CD14-positive monocyte (primary cell): ENCODE results near the gene PLCD3. TPM values are rescaled to one million over a fixed set of nuclear protein-coding genes. Genes with fewer than 3 reads are reported as not detected.

ENCODE experiments used
- DNase-seq, 3 donors: peaks; one replicate each; pipeline ENCODE4 v3.0.0-alpha.2; 2011 to 2022
- H2AFZ ChIP-seq: 2 replicates; pipeline ENCODE4 v1.6.0; 2012; ENCODE audit warnings: mild to moderate bottlenecking, low read depth, low read length, inconsistent platforms; ENCODE audit not compliant: insufficient read depth, poor library complexity, severe bottlenecking
- H3K27ac ChIP-seq, 2 donors: 1 replicate in 1 of 2; 2 replicates in 1 of 2; pipeline ENCODE4 v1.5.1; 2012 to 2013; ENCODE audit warnings: low read length in 2 of 2, control low read depth in 1 of 2, inconsistent platforms in 1 of 2, low read depth in 1 of 2, mild to moderate bottlenecking in 1 of 2
- H3K27me3 ChIP-seq, 2 donors: one replicate each; pipeline versions ENCODE4 v1.6.0 to v1.6.1; 2011 to 2013; ENCODE audit warnings: low read length in 2 of 2; ENCODE audit not compliant: control insufficient read depth in 2 of 2, insufficient read depth in 2 of 2
- H3K36me3 ChIP-seq, 2 donors: replicated peaks in 1 of 2; 1 replicate in 1 of 2; 2 replicates in 1 of 2; pipeline versions ENCODE4 v1.5.1 to v1.6.1; 2012 to 2013; ENCODE audit warnings: low read length in 2 of 2, control low read depth in 1 of 2, inconsistent platforms in 1 of 2, mild to moderate bottlenecking in 1 of 2; ENCODE audit not compliant: insufficient read depth in 2 of 2, control insufficient read depth in 1 of 2
- H3K4me1 ChIP-seq, 2 donors: 1 replicate in 1 of 2; 2 replicates in 1 of 2; pipeline versions ENCODE4 v1.5.1 to v1.6.1; 2012 to 2013; ENCODE audit warnings: low read length in 2 of 2, control low read depth in 1 of 2, inconsistent platforms in 1 of 2, mild to moderate bottlenecking in 1 of 2, moderate library complexity in 1 of 2; ENCODE audit not compliant: insufficient read depth in 2 of 2, control insufficient read depth in 1 of 2
- H3K4me2 ChIP-seq: replicated peaks from 2 replicates; pipeline ENCODE3; 2012; ENCODE audit warnings: low read length, moderate library complexity, mild to moderate bottlenecking; ENCODE audit not compliant: poor library complexity, severe bottlenecking; ENCODE audit errors: extremely low read depth
- H3K4me3 ChIP-seq, 3 experiments: fragments of 200-600 bp in 1 of 3; sonication (generic) in 1 of 3; replicated peaks in 1 of 3; 1 replicate in 2 of 3; 2 replicates in 1 of 3; pipeline ENCODE4 v1.5.1; 2011 to 2013; ENCODE audit warnings: low read length in 3 of 3, mild to moderate bottlenecking in 3 of 3, control low read depth in 2 of 3, low read depth in 2 of 3, inconsistent platforms in 1 of 3, moderate library complexity in 1 of 3
- H3K79me2 ChIP-seq: 2 replicates; pipeline ENCODE4 v1.6.0; 2012; ENCODE audit warnings: mild to moderate bottlenecking, control low read depth, inconsistent platforms, low read length, moderate library complexity; ENCODE audit not compliant: insufficient read depth
- H3K9ac ChIP-seq: 2 replicates; pipeline ENCODE4 v1.6.0; 2017; ENCODE audit warnings: low read length, mild to moderate bottlenecking; ENCODE audit not compliant: insufficient read depth, poor library complexity, severe bottlenecking
- H3K9me3 ChIP-seq, 2 donors: replicated peaks in 1 of 2; 1 replicate in 1 of 2; 2 replicates in 1 of 2; pipeline versions ENCODE4 v1.5.1 to v1.6.1; 2012 to 2013; ENCODE audit warnings: low read length in 2 of 2, control low read depth in 1 of 2; ENCODE audit not compliant: control insufficient read depth in 1 of 2, insufficient read depth in 1 of 2
- H4K20me1 ChIP-seq: 2 replicates; pipeline ENCODE4 v1.6.0; 2012; ENCODE audit warnings: mild to moderate bottlenecking, low read length, control low read depth, moderate library complexity; ENCODE audit not compliant: insufficient read depth
- H3K27ac Mint-ChIP-seq, 7 donors: one replicate each; pipeline ENCODE4 v1.8.0; 2020; ENCODE audit warnings: mild to moderate bottlenecking in 7 of 7, mixed read lengths in 7 of 7, moderate library complexity in 6 of 7, inconsistent platforms in 2 of 7
- H3K27me3 Mint-ChIP-seq, 3 donors: one replicate each; pipeline ENCODE4 v1.8.0; 2021 to 2022; ENCODE audit warnings: low read depth in 3 of 3, mild to moderate bottlenecking in 3 of 3, mixed read lengths in 3 of 3, moderate library complexity in 3 of 3, inconsistent platforms in 1 of 3
- H3K36me3 Mint-ChIP-seq, 2 donors: one replicate each; pipeline ENCODE4 v1.8.0; 2020; ENCODE audit warnings: mixed read lengths in 2 of 2, inconsistent platforms in 1 of 2, mild to moderate bottlenecking in 1 of 2
- H3K4me1 Mint-ChIP-seq: one replicate; pipeline ENCODE4 v1.8.0; 2020; ENCODE audit warnings: mild to moderate bottlenecking, mixed read lengths
- H3K4me3 Mint-ChIP-seq, 2 donors: one replicate each; pipeline ENCODE4 v1.8.0; 2020; ENCODE audit warnings: mild to moderate bottlenecking in 2 of 2, mixed read lengths in 2 of 2, moderate library complexity in 1 of 2
- H3K9me3 Mint-ChIP-seq, 7 donors: one replicate each; pipeline ENCODE4 v1.8.0; 2020 to 2022; ENCODE audit warnings: mixed read lengths in 7 of 7, mild to moderate bottlenecking in 6 of 7, moderate library complexity in 6 of 7, inconsistent platforms in 2 of 7
- CTCF ChIP-seq: fragments of 200-600 bp; IDR thresholded peaks from one replicate; pipeline ENCODE4 v1.8.0; 2022; ENCODE audit warnings: antibody characterized with exemption, mild to moderate bottlenecking
- WGBS: methylation state at CpG from one replicate; pipeline ENCODE4 v1.1.5; 2013; ENCODE audit warnings: missing lambda C conversion rate; ENCODE audit not compliant: insufficient coverage; 5-methylcytosine and 5-hydroxymethylcytosine counted together
- intact Hi-C, 2 donors: fragments of 100-400 bp; cut with micrococcal nuclease; formaldehyde crosslinking; loops; one replicate each; pipeline versions ENCODE4 v1.15.0 to v1.15.1; 2023
- polyA plus RNA-seq, 3 donors: library from polyadenylated mRNA; depleted of rRNA in 1 of 3; unstranded in 2 of 3; stranded (reverse) in 1 of 3; fragments of 300-500 nt in 2 of 3; fragments of >200 nt in 1 of 3; fragmentation: Illumina TruSeq in 2 of 3; gene quantifications; 1 replicate in 2 of 3; 2 replicates in 1 of 3; pipeline ENCODE4 v1.2.3, GENCODE V29; 2012 to 2021

PLCD3 gene
- polyA plus RNA-seq, 3 donors: 0.97 to 25.8 (median 2.5) TPM

- intact Hi-C loops: no loop called here
- peak overlapping the region in 6 of 7 donors; percentile 60 to 91 (median 80) for H3K27ac Mint-ChIP-seq
- H3K4me3 ChIP-seq: no peak overlapping the region
- no peaks in the 10 kb centered on the region for H3K36me3 ChIP-seq
- H3K4me2 ChIP-seq: peak overlapping the region; percentile 24
- H3K9ac ChIP-seq: no peak overlapping the region
- DNase-seq: no peak
- H3K27me3 Mint-ChIP-seq: peaks cover 0 to 2% (median 2%) of the 10 kb centered on the region in 3 donors
- WGBS: 92% methylated on average over 2 of the region's 3 CpGs
- peak overlapping the region; percentile 74 for H2AFZ ChIP-seq
- H3K9me3 Mint-ChIP-seq: no peaks in the 10 kb centered on the region
- H3K4me3 Mint-ChIP-seq: no peak overlapping the region
- peaks cover 51% of the 10 kb centered on the region for H3K4me1 Mint-ChIP-seq
- peaks cover 13% of the 10 kb centered on the region for H3K79me2 ChIP-seq
- no peaks in the 10 kb centered on the region for H4K20me1 ChIP-seq
- H3K36me3 Mint-ChIP-seq: no peaks in the 10 kb centered on the region
- TF ChIP-seq CTCF: no peak
- H3K27me3 ChIP-seq: no peaks in the 10 kb centered on the region
- no peaks in the 10 kb centered on the region for H3K9me3 ChIP-seq
- H3K27ac ChIP-seq: peak overlapping the region; percentile 31 to 59
- peaks cover 50 to 51% of the 10 kb centered on the region in 2 donors for H3K4me1 ChIP-seq
These were observed 43.4 kb upstream of the PLCD3 start for GRCh38 chr17:45175759-45176115.

DNA sequence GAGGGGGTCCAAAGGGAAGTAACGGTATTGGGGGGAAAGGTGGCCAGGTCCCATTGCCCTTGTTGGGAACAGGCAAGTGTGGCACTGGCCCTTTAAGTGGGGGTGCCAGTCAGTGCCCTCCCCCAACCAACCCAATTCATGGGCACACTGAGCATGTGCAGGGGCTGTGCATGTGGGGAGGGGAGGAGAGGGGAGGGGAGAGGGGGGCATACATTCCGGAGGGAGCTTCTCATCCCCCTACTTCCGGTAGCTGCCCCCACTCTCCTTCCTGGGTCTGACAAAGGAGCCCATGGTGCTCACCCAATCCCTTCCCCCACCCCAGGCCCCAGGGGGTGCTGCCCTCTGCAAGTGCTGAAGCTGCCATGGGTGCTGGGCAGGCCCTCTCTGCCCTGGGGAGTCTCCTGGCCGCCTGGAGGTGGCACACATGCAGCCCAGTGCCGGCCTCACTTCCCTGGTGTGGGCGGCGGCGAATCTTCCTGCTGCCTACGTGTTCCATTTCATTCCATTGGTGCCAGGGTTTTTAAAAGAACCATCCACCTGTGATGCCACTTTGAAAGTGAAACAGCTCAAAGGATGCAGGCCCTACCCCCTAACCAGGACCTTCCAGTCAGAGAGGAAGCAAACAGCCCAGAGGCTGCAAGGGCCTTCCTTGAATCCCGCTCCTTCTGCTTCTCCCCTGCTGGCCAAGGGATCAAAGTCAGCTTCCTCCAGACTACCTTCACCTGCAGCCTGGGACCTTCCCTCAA lies 40.4 kb upstream of the PLCD3 start:
- H3K4me2 ChIP-seq: peak overlapping the region; percentile 81
- peaks cover 5 to 18% of the 10 kb centered on the region in 2 donors for H3K36me3 Mint-ChIP-seq
- no peaks in the 10 kb centered on the region for H3K9me3 Mint-ChIP-seq
- peak overlapping the region; percentile 91 to 99 (median 98) for H3K27ac Mint-ChIP-seq
- peak in 2 of 3 donors; percentile 27 to 32 for DNase-seq
- no peak for TF ChIP-seq CTCF
- H3K4me1 ChIP-seq: peaks cover 60 to 61% of the 10 kb centered on the region in 2 donors
- no peaks in the 10 kb centered on the region for H3K9me3 ChIP-seq
- peak overlapping the region; percentile 13 to 73 (median 33) for H3K4me3 ChIP-seq
- intact Hi-C loops: no loop called here
- H3K4me3 Mint-ChIP-seq: peak overlapping the region; percentile 65 to 86
- WGBS: 3% methylated on average over 8 of the region's 10 CpGs
- no peaks in the 10 kb centered on the region for H4K20me1 ChIP-seq
- peak overlapping the region; percentile 56 for H3K9ac ChIP-seq
- H3K36me3 ChIP-seq: no peaks in the 10 kb centered on the region
- H3K79me2 ChIP-seq: peaks cover 13% of the 10 kb centered on the region
- peaks cover 58% of the 10 kb centered on the region for H3K4me1 Mint-ChIP-seq
- H3K27ac ChIP-seq: peak overlapping the region; percentile 77 to 92
- H3K27me3 ChIP-seq: no peaks in the 10 kb centered on the region
- peaks cover 0 to 2% (median 0%) of the 10 kb centered on the region in 3 donors for H3K27me3 Mint-ChIP-seq
- H2AFZ ChIP-seq: peak overlapping the region; percentile 76
